Measurements from ENCODE around the gene DACT2. TPM values are rescaled to one million over a fixed set of nuclear protein-coding genes. Genes with fewer than 3 reads are reported as not detected.

DACT2 gene
- total and polyA plus RNA-seq, 9 of the 15 experiments (the other 6 are each of a cell fraction or from before 2014, with no cell fraction given), result not detected

DNA sequence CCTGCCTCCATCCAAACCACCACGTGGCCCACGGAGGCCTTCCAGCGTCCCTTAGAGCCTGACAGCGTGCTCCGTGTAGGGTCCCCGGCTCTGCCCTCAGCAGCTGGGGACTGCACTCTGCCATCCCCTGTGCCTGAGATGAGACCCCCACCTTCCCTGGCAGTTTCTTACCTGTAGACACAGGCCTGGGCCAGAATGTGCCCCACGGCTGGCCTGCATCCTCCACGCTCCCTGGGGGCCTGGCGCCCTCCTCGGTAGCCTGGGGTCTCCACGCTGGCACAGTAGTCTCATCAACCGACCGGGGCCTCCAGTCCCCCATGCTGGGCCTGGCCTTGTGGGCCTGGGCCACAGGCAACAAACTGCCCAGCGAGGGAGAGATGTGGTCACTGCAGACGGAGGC is 9.6 kb downstream of the DACT2 start (continued):
- TF ChIP-seq ARID4B (CRISPR knock-in tag; IDR thresholded peaks at IDR 0.05) (no peak), ZBTB8A (IDR thresholded peaks at IDR 0.05; ENCODE audit: partially characterized antibody) (no peak), HSF4 (CRISPR knock-in tag; IDR thresholded peaks at IDR 0.05; ENCODE audit: borderline replicate concordance) (no peak), BRCA1 (IDR thresholded peaks at IDR 0.05) (no peak), BRCA1 (CRISPR knock-in tag; IDR thresholded peaks at IDR 0.05) (no peak), EP300 (IDR thresholded peaks at IDR 0.05; ENCODE audit: low read length) (no peak), HMG20B (CRISPR knock-in tag; IDR thresholded peaks at IDR 0.05) (no peak)

- Histone ChIP-seq H3K4me3 (no peak overlapping the region), H4K20me1 (replicated peaks; ENCODE audit: control insufficient read depth, insufficient read depth, low read length) (peaks cover 7% of the 10 kb centered on the region), H3K4me2 (ENCODE audit: insufficient read depth, low read length) (no peak overlapping the region), H3K36me3 (ENCODE audit: control insufficient read depth, insufficient read depth, low read length) (no peaks in the 10 kb centered on the region), H2AFZ (ENCODE audit: low read depth, low read length) (no peak overlapping the region), H3K9ac (ENCODE audit: insufficient read depth in 1 of 2, low read depth in 2 of 2, low read length in 2 of 2) (no peak overlapping the region), H3K4me1 (replicated peaks in 1 of 2; ENCODE audit: control insufficient read depth in 2 of 2, insufficient read depth in 2 of 2, low read length in 2 of 2) (peaks cover 0 to 13% of the 10 kb centered on the region in 2 experiments; a peak in 1 of 5 replicates), H3K27me3 (ENCODE audit: control insufficient read depth in 2 of 2, insufficient read depth in 2 of 2, low read length in 2 of 2) (peaks cover 55 to 98% of the 10 kb centered on the region in 2 experiments; a peak in 4 of 5 replicates), H3K9me3 (replicated peaks; ENCODE audit: control insufficient read depth, insufficient read depth, low read depth, low read length) (no peaks in the 10 kb centered on the region), H3K27ac (ENCODE audit: extremely low read depth, low read depth, low read length) (no peak overlapping the region), H3K79me2 (ENCODE audit: control insufficient read depth, insufficient read depth, low read length) (no peaks in the 10 kb centered on the region), H3K9me1 (ENCODE audit: control insufficient read depth, insufficient read depth, low read length) (peaks cover 2% of the 10 kb centered on the region)
- intact Hi-C loops (cut with micrococcal nuclease), result no loop called here
- FAIRE-seq (no peak), DNase-seq (ENCODE audit: extremely low read depth in 1 of 4, low spot score in 3 of 4) (no peak), ATAC-seq (no peak)
- in situ Hi-C loops (cut with MboI), result no loop called here
- CTCF ChIA-PET (ENCODE audit: low intra/inter-chr PET ratio), result no interaction called here
- POLR2A ChIA-PET, result interaction anchor here (2.2 kb wide), 1 partner anchor 13 kb away, joined by 5 read pairs; no protein-coding TSS in a partner anchor
- WGBS (ENCODE audit: insufficient coverage, low coverage, missing lambda C conversion rate), result 8% methylated on average over 30 of the region's 30 CpGs
- BruUV-seq (replicated peaks), result no TSS peak
- TF ChIP-seq, protein P1, sequence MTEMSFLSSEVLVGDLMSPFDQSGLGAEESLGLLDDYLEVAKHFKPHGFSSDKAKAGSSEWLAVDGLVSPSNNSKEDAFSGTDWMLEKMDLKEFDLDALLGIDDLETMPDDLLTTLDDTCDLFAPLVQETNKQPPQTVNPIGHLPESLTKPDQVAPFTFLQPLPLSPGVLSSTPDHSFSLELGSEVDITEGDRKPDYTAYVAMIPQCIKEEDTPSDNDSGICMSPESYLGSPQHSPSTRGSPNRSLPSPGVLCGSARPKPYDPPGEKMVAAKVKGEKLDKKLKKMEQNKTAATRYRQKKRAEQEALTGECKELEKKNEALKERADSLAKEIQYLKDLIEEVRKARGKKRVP (CRISPR knock-in tag; IDR thresholded peaks at IDR 0.05), result no peak
- no peak for TF ChIP-seq FOXJ3 (CRISPR knock-in tag; IDR thresholded peaks at IDR 0.05)
- TF ChIP-seq ZBTB26 (CRISPR knock-in tag; IDR thresholded peaks at IDR 0.05), result no peak
- no peak for TF ChIP-seq CHD1 (IDR thresholded peaks at IDR 0.05; ENCODE audit: low read length)
- no peak for TF ChIP-seq ZNF561 (CRISPR knock-in tag; conservative IDR thresholded peaks at IDR 0.05)
- TF ChIP-seq, protein P2, sequence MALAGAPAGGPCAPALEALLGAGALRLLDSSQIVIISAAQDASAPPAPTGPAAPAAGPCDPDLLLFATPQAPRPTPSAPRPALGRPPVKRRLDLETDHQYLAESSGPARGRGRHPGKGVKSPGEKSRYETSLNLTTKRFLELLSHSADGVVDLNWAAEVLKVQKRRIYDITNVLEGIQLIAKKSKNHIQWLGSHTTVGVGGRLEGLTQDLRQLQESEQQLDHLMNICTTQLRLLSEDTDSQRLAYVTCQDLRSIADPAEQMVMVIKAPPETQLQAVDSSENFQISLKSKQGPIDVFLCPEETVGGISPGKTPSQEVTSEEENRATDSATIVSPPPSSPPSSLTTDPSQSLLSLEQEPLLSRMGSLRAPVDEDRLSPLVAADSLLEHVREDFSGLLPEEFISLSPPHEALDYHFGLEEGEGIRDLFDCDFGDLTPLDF (CRISPR knock-in tag; IDR thresholded peaks at IDR 0.05), result no peak
- TF ChIP-seq FUS (optimal IDR thresholded peaks at IDR 0.05; ENCODE audit: low read depth, low read length), result no peak
- no peak for TF ChIP-seq EZH2 (IDR thresholded peaks at IDR 0.05; ENCODE audit: borderline replicate concordance, low read depth, low read length)
Measured at GRCh38 chr6:168309183-168309582, 10.4 kb downstream of the DACT2 start.
